Transverse colon (tissue), 4 donors: ENCODE measurements around the gene PSMD7.

Experiments used
- EP300 ChIP-seq: sonication (generic); formaldehyde crosslinking; IDR thresholded peaks from one replicate; pipeline ENCODE4 v1.6.1; 2017; ENCODE audit warnings: antibody characterized with exemption, low read depth
- POLR2A ChIP-seq: fragments of 450-650 bp; IDR thresholded peaks from one replicate; pipeline ENCODE4 v1.6.1; 2016; ENCODE audit warnings: antibody characterized with exemption, mild to moderate bottlenecking, moderate library complexity
- POLR2AphosphoS5 ChIP-seq, 3 donors: sonication (generic); formaldehyde crosslinking; IDR thresholded peaks; one replicate each; pipeline ENCODE4 v1.6.1; 2016; ENCODE audit warnings: antibody characterized with exemption in 3 of 3
- TF ChIP-seq, protein P1 (sequence below), 5 experiments: fragments of 200-600 bp in 3 of 5; fragments of 450-650 bp in 2 of 5; sonication (generic) in 3 of 5; IDR thresholded peaks; 1 replicate in 2 of 5; 2 replicates in 3 of 5; pipeline ENCODE4 v1.5.1; 2016 to 2017; ENCODE audit warnings: antibody characterized with exemption in 5 of 5, inconsistent platforms in 3 of 5, mild to moderate bottlenecking in 2 of 5, moderate library complexity in 1 of 5

DNA sequence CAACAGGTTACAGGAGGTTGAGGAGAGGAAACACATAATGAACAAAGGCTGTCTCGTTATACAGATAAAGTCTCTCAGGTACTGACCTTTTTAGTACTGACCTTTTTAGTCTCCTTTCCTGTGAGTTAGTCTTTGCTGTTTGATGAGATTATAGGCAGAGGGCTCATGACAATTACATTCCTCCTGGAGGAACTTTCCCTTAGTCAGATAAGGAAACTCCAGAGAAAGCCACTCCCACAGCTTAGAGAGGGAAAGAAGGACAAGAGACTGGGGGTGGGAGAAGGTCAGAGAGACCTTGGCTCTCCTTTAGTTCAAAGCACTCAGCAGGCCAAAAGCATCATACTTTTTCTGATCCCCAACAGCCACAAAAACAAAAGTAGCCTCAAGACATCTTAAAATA is 15.3 kb upstream of the PSMD7 start:
- TF ChIP-seq, protein P1, sequence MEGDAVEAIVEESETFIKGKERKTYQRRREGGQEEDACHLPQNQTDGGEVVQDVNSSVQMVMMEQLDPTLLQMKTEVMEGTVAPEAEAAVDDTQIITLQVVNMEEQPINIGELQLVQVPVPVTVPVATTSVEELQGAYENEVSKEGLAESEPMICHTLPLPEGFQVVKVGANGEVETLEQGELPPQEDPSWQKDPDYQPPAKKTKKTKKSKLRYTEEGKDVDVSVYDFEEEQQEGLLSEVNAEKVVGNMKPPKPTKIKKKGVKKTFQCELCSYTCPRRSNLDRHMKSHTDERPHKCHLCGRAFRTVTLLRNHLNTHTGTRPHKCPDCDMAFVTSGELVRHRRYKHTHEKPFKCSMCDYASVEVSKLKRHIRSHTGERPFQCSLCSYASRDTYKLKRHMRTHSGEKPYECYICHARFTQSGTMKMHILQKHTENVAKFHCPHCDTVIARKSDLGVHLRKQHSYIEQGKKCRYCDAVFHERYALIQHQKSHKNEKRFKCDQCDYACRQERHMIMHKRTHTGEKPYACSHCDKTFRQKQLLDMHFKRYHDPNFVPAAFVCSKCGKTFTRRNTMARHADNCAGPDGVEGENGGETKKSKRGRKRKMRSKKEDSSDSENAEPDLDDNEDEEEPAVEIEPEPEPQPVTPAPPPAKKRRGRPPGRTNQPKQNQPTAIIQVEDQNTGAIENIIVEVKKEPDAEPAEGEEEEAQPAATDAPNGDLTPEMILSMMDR (IDR thresholded peaks at IDR 0.05), result no peak
- TF ChIP-seq POLR2A, result no peak
- TF ChIP-seq POLR2AphosphoS5 (IDR thresholded peaks at IDR 0.05), result no peak
- no peak for TF ChIP-seq EP300
